Measurements from ENCODE around the gene TMEM179B. TPM values are rescaled to one million over a fixed set of nuclear protein-coding genes. Genes with fewer than 3 reads are reported as not detected.

The TMEM179B gene
- total and polyA plus RNA-seq, 9 of the 15 experiments (the other 6 are each of a cell fraction or from before 2014, with no cell fraction given) = 27.7 to 105 (median 37.0) TPM

GRCh38 chr11:62806611-62807121, 19.5 kb downstream of the TMEM179B start:
- H3K4me3 ChIP-seq = peak overlapping the region; percentile 94
- H3K4me2 ChIP-seq (ENCODE audit: insufficient read depth, low read length) = peak overlapping the region; percentile 97
- H3K36me3 ChIP-seq (ENCODE audit: control insufficient read depth, insufficient read depth, low read length) = peaks cover 26% of the 10 kb centered on the region
- H3K79me2 ChIP-seq (ENCODE audit: control insufficient read depth, insufficient read depth, low read length) = peaks cover 28% of the 10 kb centered on the region
- intact Hi-C loops (cut with micrococcal nuclease) (loop anchor here (5.0 kb wide), 1 partner anchor 56 kb away; no protein-coding TSS in a partner anchor), in situ Hi-C loops (cut with MboI) (no loop called here)
- no TSS peak for BruUV-seq (replicated peaks)
- DNase-seq (ENCODE audit: extremely low read depth in 1 of 4, low spot score in 3 of 4) (peak in 2 of 4 experiments; percentile 7 to 31), FAIRE-seq (no peak), ATAC-seq (peak; percentile 6; the same call in 1 of the 3 replicates)
- peak overlapping the region; percentile 70 to 90; a peak in 3 of 4 replicates for H3K9ac ChIP-seq (ENCODE audit: insufficient read depth in 1 of 2, low read depth in 2 of 2, low read length in 2 of 2)
- no peaks in the 10 kb centered on the region for H3K9me3 ChIP-seq (replicated peaks; ENCODE audit: control insufficient read depth, insufficient read depth, low read depth, low read length)
- H3K4me1 ChIP-seq (replicated peaks in 1 of 2; ENCODE audit: control insufficient read depth in 2 of 2, insufficient read depth in 2 of 2, low read length in 2 of 2) = peaks cover 11 to 19% of the 10 kb centered on the region in 2 experiments; a peak in 4 of 5 replicates
- H3K27ac ChIP-seq (ENCODE audit: extremely low read depth, low read depth, low read length) = peak overlapping the region; percentile 72; the same call in 2 of the 3 replicates
- H3K27me3 ChIP-seq (ENCODE audit: control insufficient read depth in 2 of 2, insufficient read depth in 2 of 2, low read length in 2 of 2) = no peaks in the 10 kb centered on the region
- 32% methylated on average over 5 of the region's 5 CpGs for WGBS (ENCODE audit: insufficient coverage, low coverage, missing lambda C conversion rate)
- H2AFZ ChIP-seq (ENCODE audit: low read depth, low read length) = peak overlapping the region; percentile 79; the same call in 1 of the 2 replicates
- ChIA-PET POLR2A (interaction anchor here (0.6 to 3.5 kb wide), 19 partner anchors 10 to 74 kb away, joined by 3 to 40 read pairs (median 6); partner anchors contain the start of genes SLC3A2, STX5, WDR74 and ZBTB3), CTCF (ENCODE audit: low intra/inter-chr PET ratio) (no interaction called here)
- no peaks in the 10 kb centered on the region for H3K9me1 ChIP-seq (ENCODE audit: control insufficient read depth, insufficient read depth, low read length)
- peaks cover 9% of the 10 kb centered on the region; the same call in 1 of the 2 replicates for H4K20me1 ChIP-seq (replicated peaks; ENCODE audit: control insufficient read depth, insufficient read depth, low read length)
- TF ChIP-seq ZZZ3 (IDR thresholded peaks at IDR 0.05) (no peak), BRD9 (IDR thresholded peaks at IDR 0.05; ENCODE audit: low read depth, partially characterized antibody) (no peak), ZNF696 (CRISPR knock-in tag; conservative IDR thresholded peaks at IDR 0.05) (no peak), BRF2 (IDR thresholded peaks at IDR 0.05; ENCODE audit: borderline replicate concordance, insufficient read depth, insufficient read length) (no peak), CEBPB (tag; IDR thresholded peaks at IDR 0.05) (peak; percentile 90), KHSRP (IDR thresholded peaks at IDR 0.05) (no peak), BRCA1 (IDR thresholded peaks at IDR 0.05) (no peak), BRCA1 (CRISPR knock-in tag; IDR thresholded peaks at IDR 0.05) (no peak), CBFA2T2 (conservative IDR thresholded peaks at IDR 0.05) (no peak), ARHGAP35 (IDR thresholded peaks at IDR 0.05; ENCODE audit: partially characterized antibody) (no peak), GABPA (tag; conservative IDR thresholded peaks at IDR 0.05; ENCODE audit: low read depth) (no peak), MEF2A (IDR thresholded peaks at IDR 0.05; ENCODE audit: control insufficient read depth, low read depth, low read length) (peak; percentile 74; the same call in 1 of the 2 replicates), ZNF24 (IDR thresholded peaks at IDR 0.05) (no peak), ZNF316 (IDR thresholded peaks at IDR 0.05) (peak; percentile 51), THAP12 (CRISPR knock-in tag; IDR thresholded peaks at IDR 0.05) (no peak), POLR2AphosphoS5 (IDR thresholded peaks at IDR 0.05; ENCODE audit: control insufficient read depth, insufficient read depth, low read depth, low read length) (no peak)
- TF ChIP-seq, protein P1, sequence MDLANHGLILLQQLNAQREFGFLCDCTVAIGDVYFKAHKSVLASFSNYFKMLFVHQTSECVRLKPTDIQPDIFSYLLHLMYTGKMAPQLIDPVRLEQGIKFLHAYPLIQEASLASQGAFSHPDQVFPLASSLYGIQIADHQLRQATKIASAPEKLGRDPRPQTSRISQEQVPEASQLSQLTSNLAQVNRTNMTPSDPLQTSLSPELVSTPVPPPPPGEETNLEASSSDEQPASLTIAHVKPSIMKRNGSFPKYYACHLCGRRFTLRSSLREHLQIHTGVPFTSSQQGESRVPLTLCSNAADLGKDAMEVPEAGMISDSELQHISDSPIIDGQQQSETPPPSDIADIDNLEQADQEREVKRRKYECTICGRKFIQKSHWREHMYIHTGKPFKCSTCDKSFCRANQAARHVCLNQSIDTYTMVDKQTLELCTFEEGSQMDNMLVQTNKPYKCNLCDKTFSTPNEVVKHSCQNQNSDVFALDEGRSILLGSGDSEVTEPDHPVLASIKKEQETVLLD (IDR thresholded peaks at IDR 0.05) = no peak
- TF ChIP-seq, protein P2, sequence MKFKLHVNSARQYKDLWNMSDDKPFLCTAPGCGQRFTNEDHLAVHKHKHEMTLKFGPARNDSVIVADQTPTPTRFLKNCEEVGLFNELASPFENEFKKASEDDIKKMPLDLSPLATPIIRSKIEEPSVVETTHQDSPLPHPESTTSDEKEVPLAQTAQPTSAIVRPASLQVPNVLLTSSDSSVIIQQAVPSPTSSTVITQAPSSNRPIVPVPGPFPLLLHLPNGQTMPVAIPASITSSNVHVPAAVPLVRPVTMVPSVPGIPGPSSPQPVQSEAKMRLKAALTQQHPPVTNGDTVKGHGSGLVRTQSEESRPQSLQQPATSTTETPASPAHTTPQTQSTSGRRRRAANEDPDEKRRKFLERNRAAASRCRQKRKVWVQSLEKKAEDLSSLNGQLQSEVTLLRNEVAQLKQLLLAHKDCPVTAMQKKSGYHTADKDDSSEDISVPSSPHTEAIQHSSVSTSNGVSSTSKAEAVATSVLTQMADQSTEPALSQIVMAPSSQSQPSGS (CRISPR knock-in tag; IDR thresholded peaks at IDR 0.05) = no peak
